Upper lobe of left lung (tissue), 6 donors: ENCODE results near the gene MACROD2. TPM values are rescaled to one million over a fixed set of nuclear protein-coding genes. Genes with fewer than 3 reads are reported as not detected.

Experiments
- ATAC-seq, 2 donors: fragments of 200-7000 bp; cut with Tn5 transposase; one replicate each; pipeline ENCODE4 v1.9.1; 2022; ENCODE audit warnings: mild to moderate bottlenecking in 2 of 2, moderate library complexity in 2 of 2; ENCODE audit not compliant: low FRiP score in 2 of 2
- DNase-seq, 2 donors: peaks; one replicate each; pipeline ENCODE4 v3.0.0-alpha.2; 2019 to 2020
- H3K27ac ChIP-seq, 4 donors: fragments of 200-600 bp; sonication (generic); one replicate each; pipeline ENCODE4 v1.5.1; 2016 to 2019
- H3K27me3 ChIP-seq, 4 donors: fragments of 200-600 bp; sonication (generic); one replicate each; pipeline ENCODE4 v1.5.1; 2017 to 2019
- H3K36me3 ChIP-seq, 4 donors: fragments of 200-600 bp; sonication (generic); one replicate each; pipeline ENCODE4 v1.5.1; 2016 to 2019
- H3K4me1 ChIP-seq, 4 donors: fragments of 200-600 bp; sonication (generic); one replicate each; pipeline ENCODE4 v1.5.1; 2018 to 2019
- H3K4me3 ChIP-seq, 4 donors: fragments of 200-600 bp; sonication (generic); one replicate each; pipeline ENCODE4 v1.5.1; 2017 to 2019; ENCODE audit warnings: mild to moderate bottlenecking in 2 of 4, moderate library complexity in 1 of 4
- H3K9me3 ChIP-seq, 4 donors: fragments of 200-600 bp; sonication (generic); one replicate each; pipeline ENCODE4 v1.5.1; 2018 to 2019
- EP300 ChIP-seq, 4 donors: sonication (generic); formaldehyde crosslinking; IDR thresholded peaks; one replicate each; pipeline ENCODE4 v1.5.1; 2017; ENCODE audit warnings: antibody characterized with exemption in 4 of 4, control low read depth in 2 of 4
- POLR2A ChIP-seq, 4 donors: fragments of 450-650 bp; IDR thresholded peaks; one replicate each; pipeline ENCODE4 v1.5.1; 2016 to 2017; ENCODE audit warnings: antibody characterized with exemption in 4 of 4, mild to moderate bottlenecking in 2 of 4
- POLR2AphosphoS5 ChIP-seq, 2 donors: sonication (generic); formaldehyde crosslinking; IDR thresholded peaks; one replicate each; pipeline ENCODE4 v1.5.1; 2017; ENCODE audit warnings: antibody characterized with exemption in 2 of 2
- WGBS, 2 donors: methylation state at CpG; one replicate each; pipeline ENCODE4 v1.1.5; 2017 to 2018; 5-methylcytosine and 5-hydroxymethylcytosine counted together
- total RNA-seq, 6 donors: library from RNA; depleted of rRNA in 4 of 6; stranded (reverse); fragments of >200 nt in 4 of 6; gene quantifications; one replicate each; pipeline versions ENCODE4 v1.1.0 to v1.2.1, GENCODE V29; 2016 to 2021
- TF ChIP-seq, protein P1 (sequence below), 6 experiments: fragments of 450-650 bp in 4 of 6; fragments of 200-600 bp in 2 of 6; sonication (generic) in 2 of 6; IDR thresholded peaks; one replicate each; pipeline ENCODE4 v1.5.1; 2016 to 2019; ENCODE audit warnings: antibody characterized with exemption in 6 of 6
- donor health status: DM: no; HTN: no; CAD: no; lungs with moderate emphysema.
- donor health status: DM: no; HTN: yes; CAD: no; lungs with severe emphysema.

The MACROD2 gene
- total RNA-seq, 6 donors from 2014 or later: 20.7 to 84.3 (median 36.3) TPM

DNA sequence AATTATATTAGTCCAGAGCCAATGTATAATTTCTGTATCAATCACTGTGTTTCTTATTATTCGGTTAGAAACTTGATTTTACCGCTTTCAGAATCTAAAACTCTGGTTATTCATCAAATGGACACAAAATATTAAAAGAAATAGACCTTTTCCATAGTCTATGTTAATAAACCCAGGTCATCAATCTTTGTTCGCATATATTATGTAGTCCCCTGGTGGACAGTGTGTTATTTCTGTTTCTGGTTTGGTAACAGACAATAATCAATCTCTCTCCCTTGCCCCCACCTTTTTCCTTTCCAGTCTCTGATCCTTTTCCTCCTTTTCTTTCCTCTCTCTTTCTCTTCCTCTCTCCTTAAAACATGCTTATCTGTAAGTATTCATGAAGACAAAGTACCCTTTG is 203.1 kb downstream of the MACROD2 start:
- H3K4me1 ChIP-seq: no peaks in the 10 kb centered on the region
- H3K4me3 ChIP-seq: no peak overlapping the region
- H3K9me3 ChIP-seq: no peaks in the 10 kb centered on the region
- no peak overlapping the region for H3K27ac ChIP-seq
- no peaks in the 10 kb centered on the region for H3K27me3 ChIP-seq
- no peak for TF ChIP-seq POLR2A (IDR thresholded peaks at IDR 0.05)
- no peak for TF ChIP-seq POLR2AphosphoS5 (IDR thresholded peaks at IDR 0.05)
- TF ChIP-seq, protein P1, sequence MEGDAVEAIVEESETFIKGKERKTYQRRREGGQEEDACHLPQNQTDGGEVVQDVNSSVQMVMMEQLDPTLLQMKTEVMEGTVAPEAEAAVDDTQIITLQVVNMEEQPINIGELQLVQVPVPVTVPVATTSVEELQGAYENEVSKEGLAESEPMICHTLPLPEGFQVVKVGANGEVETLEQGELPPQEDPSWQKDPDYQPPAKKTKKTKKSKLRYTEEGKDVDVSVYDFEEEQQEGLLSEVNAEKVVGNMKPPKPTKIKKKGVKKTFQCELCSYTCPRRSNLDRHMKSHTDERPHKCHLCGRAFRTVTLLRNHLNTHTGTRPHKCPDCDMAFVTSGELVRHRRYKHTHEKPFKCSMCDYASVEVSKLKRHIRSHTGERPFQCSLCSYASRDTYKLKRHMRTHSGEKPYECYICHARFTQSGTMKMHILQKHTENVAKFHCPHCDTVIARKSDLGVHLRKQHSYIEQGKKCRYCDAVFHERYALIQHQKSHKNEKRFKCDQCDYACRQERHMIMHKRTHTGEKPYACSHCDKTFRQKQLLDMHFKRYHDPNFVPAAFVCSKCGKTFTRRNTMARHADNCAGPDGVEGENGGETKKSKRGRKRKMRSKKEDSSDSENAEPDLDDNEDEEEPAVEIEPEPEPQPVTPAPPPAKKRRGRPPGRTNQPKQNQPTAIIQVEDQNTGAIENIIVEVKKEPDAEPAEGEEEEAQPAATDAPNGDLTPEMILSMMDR (IDR thresholded peaks at IDR 0.05): no peak
- TF ChIP-seq EP300 (IDR thresholded peaks at IDR 0.05): no peak
- WGBS, 2 donors: 70 to 85% methylated on average over 3 of the region's 3 CpGs
- ATAC-seq (no peak), DNase-seq (no peak)
- no peaks in the 10 kb centered on the region for H3K36me3 ChIP-seq

DNA sequence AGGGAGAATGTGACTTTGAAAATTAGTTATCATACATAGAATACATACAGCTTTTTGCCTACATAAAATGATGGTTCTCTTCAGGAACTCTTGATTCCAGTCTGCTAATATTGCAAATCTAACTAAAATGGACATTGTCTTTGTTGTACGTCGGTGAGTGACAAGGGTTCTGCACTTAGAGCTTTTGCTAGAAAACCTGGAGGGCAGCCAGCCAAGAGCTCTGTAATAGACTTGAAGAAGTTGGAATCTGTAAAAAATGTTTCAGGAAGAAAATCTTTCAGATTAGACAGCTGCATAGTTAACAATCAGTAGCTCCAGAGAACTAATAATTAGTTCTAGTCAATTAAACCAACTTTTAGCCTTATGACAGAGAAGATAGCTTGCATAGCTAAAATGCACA is 203.8 kb downstream of the MACROD2 start:
- TF ChIP-seq, protein P1 (IDR thresholded peaks at IDR 0.05): no peak
- no peak for TF ChIP-seq POLR2AphosphoS5 (IDR thresholded peaks at IDR 0.05)
- no peak for TF ChIP-seq EP300 (IDR thresholded peaks at IDR 0.05)
- no peak for TF ChIP-seq POLR2A (IDR thresholded peaks at IDR 0.05)
- no peak for ATAC-seq
- DNase-seq: no peak

DNA sequence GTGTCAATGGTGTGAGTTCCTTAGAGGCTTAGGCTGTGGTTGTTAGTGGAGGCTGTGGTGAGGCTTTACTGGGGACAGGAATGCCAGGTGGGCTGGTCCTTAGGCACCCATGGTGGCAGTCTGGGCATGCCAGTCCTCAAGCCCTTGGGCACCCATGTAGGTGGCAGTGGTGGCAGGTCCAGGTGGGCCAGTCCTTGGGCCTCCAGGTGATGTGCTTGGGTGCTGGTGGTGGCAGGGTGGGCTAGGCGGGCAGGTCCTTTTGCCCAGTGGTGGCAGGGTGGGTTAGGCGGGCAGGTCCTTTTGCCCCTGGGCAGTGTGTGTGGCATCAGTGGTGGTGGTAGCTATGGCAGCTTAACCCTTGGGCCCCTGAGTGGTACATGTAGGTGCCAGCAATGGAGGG is 208.3 kb downstream of the MACROD2 start:
- ATAC-seq (peak; percentile 23 to 49), DNase-seq (peak in 1 of 2 donors; percentile 40)
- no peak for TF ChIP-seq EP300 (IDR thresholded peaks at IDR 0.05)
- no peak for TF ChIP-seq POLR2AphosphoS5 (IDR thresholded peaks at IDR 0.05)
- TF ChIP-seq, protein P1 (IDR thresholded peaks at IDR 0.05): no peak
- no peak for TF ChIP-seq POLR2A (IDR thresholded peaks at IDR 0.05)
- no peaks in the 10 kb centered on the region for H3K36me3 ChIP-seq
- 89% methylated on average over 2 of the region's 2 CpGs; no CpG with 5 or more reads in 1 of the 2 donors for WGBS, 2 donors
- H3K27me3 ChIP-seq: no peaks in the 10 kb centered on the region
- no peaks in the 10 kb centered on the region for H3K4me1 ChIP-seq
- peaks cover 0 to 5% (median 0%) of the 10 kb centered on the region in 4 donors for H3K9me3 ChIP-seq
- no peak overlapping the region for H3K4me3 ChIP-seq
- no peak overlapping the region for H3K27ac ChIP-seq

More for the DNA sequence above, 203.8 kb downstream of the MACROD2 start:
- Histone ChIP-seq H3K4me1 (no peaks in the 10 kb centered on the region), H3K27ac (no peak overlapping the region), H3K9me3 (peaks cover 0 to 2% (median 0%) of the 10 kb centered on the region in 4 donors), H3K36me3 (no peaks in the 10 kb centered on the region), H3K27me3 (no peaks in the 10 kb centered on the region), H3K4me3 (no peak overlapping the region)
- WGBS, 2 donors: 32 to 38% methylated on average over 2 of the region's 2 CpGs

DNA sequence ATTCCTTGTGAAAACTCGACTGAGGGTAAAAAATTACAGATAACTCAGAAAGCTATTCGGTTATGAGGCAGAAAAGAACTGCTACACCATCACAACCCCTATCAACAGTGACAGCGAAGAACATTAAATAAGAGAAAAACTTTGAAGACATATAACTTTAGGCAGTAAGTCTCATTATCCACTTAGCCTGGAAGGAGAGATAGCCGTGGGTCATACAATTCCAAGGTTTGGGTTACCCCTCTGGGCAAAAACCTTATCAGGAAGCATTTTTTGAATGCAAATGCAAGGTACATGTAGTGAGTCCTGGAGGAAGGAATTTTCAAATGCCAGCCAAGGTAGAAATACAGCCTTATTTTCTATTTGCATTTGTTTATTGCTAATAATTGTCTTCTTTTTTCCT is 212.3 kb downstream of the MACROD2 start:
- ATAC-seq: no peak
- TF ChIP-seq, protein P1 (IDR thresholded peaks at IDR 0.05): no peak
- TF ChIP-seq POLR2AphosphoS5 (IDR thresholded peaks at IDR 0.05) (no peak), POLR2A (IDR thresholded peaks at IDR 0.05) (no peak), EP300 (IDR thresholded peaks at IDR 0.05) (no peak)
- WGBS, 2 donors: 46 to 57% methylated on average over 4 of the region's 4 CpGs

DNA sequence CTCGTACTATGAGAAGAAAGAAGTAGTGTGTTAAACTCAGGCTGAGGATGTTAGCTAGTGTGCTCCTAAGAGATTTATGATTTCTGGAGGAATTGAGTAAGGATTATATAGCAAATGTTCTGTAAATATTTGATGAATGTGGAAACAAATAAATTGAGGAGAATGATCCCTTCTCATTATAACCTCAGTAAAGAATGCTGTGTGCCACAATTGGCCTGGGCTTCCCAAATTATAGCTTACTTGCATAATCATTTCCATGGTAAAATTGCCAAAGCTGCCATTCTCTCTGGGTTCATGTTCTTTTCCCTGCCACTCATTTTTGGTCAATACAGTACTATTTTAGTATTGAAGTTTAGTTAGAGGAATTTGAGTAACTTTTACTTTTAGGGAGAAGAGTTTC is 213.6 kb downstream of the MACROD2 start:
- H3K4me3 ChIP-seq: no peak overlapping the region
- H3K27me3 ChIP-seq: no peaks in the 10 kb centered on the region
- no peaks in the 10 kb centered on the region for H3K36me3 ChIP-seq
- no peak overlapping the region for H3K27ac ChIP-seq
- 92 to 96% methylated on average over 1 of the region's 1 CpG for WGBS, 2 donors
- no peaks in the 10 kb centered on the region for H3K4me1 ChIP-seq
- no peak for DNase-seq
- TF ChIP-seq POLR2AphosphoS5 (IDR thresholded peaks at IDR 0.05): no peak
- TF ChIP-seq EP300 (IDR thresholded peaks at IDR 0.05): no peak
- TF ChIP-seq, protein P1 (IDR thresholded peaks at IDR 0.05): no peak
- no peak for TF ChIP-seq POLR2A (IDR thresholded peaks at IDR 0.05)
- H3K9me3 ChIP-seq: peaks cover 0 to 5% (median 0%) of the 10 kb centered on the region in 4 donors
- ATAC-seq: no peak

More for the DNA sequence above, 212.3 kb downstream of the MACROD2 start:
- DNase-seq: no peak
- Histone ChIP-seq H3K36me3 (no peaks in the 10 kb centered on the region), H3K4me3 (no peak overlapping the region), H3K9me3 (peaks cover 0 to 5% (median 0%) of the 10 kb centered on the region in 4 donors), H3K4me1 (no peaks in the 10 kb centered on the region), H3K27me3 (no peaks in the 10 kb centered on the region), H3K27ac (no peak overlapping the region)
